Esophagus muscularis mucosa (tissue), 4 donors: Measurements from ENCODE around the gene ZNF438. TPM values are rescaled to one million over a fixed set of nuclear protein-coding genes. Genes with fewer than 3 reads are reported as not detected.

ENCODE experiments used
- DNase-seq: peaks from one replicate; pipeline ENCODE4 v3.0.0-alpha.2; 2017; ENCODE audit errors: extremely low spot score
- H3K27ac ChIP-seq, 4 donors: fragments of 200-600 bp; sonication (generic); replicated peaks in 1 of 4; 1 replicate in 3 of 4; 2 replicates in 1 of 4; pipeline ENCODE4 v1.5.1; 2016 to 2019; ENCODE audit warnings: mild to moderate bottlenecking in 1 of 4
- H3K27me3 ChIP-seq, 4 donors: fragments of 200-600 bp; sonication (generic); one replicate each; pipeline versions ENCODE4 v1.5.1 to v1.6.0; 2016 to 2019
- H3K36me3 ChIP-seq, 4 donors: fragments of 200-600 bp; sonication (generic); one replicate each; pipeline ENCODE4 v1.5.1; 2016 to 2019
- H3K4me1 ChIP-seq, 4 donors: fragments of 200-600 bp; sonication (generic); one replicate each; pipeline ENCODE4 v1.5.1; 2016 to 2019
- H3K4me3 ChIP-seq, 4 donors: fragments of 200-600 bp; sonication (generic); 1 replicate in 2 of 4; 2 replicates in 2 of 4; pipeline ENCODE4 v1.5.1; 2016 to 2019; ENCODE audit warnings: mild to moderate bottlenecking in 4 of 4, moderate library complexity in 1 of 4
- H3K9me3 ChIP-seq, 4 donors: fragments of 200-600 bp; sonication (generic); 1 replicate in 3 of 4; 2 replicates in 1 of 4; pipeline ENCODE4 v1.5.1; 2016 to 2019
- CTCF ChIP-seq, 3 experiments: fragments of 200-600 bp in 2 of 3; fragments of 450-650 bp in 1 of 3; sonication (generic) in 2 of 3; IDR thresholded peaks; one replicate each; pipeline ENCODE4 v1.5.1; 2017 to 2019; ENCODE audit warnings: antibody characterized with exemption in 3 of 3, mild to moderate bottlenecking in 2 of 3, moderate library complexity in 1 of 3
- EP300 ChIP-seq: sonication (generic); formaldehyde crosslinking; IDR thresholded peaks from one replicate; pipeline ENCODE4 v1.6.1; 2017; ENCODE audit warnings: antibody characterized with exemption
- POLR2A ChIP-seq: fragments of 450-650 bp; IDR thresholded peaks from one replicate; pipeline ENCODE4 v1.6.1; 2017; ENCODE audit warnings: antibody characterized with exemption, moderate library complexity, mild to moderate bottlenecking, low read depth
- POLR2AphosphoS5 ChIP-seq, 2 donors: sonication (generic); formaldehyde crosslinking; IDR thresholded peaks; one replicate each; pipeline ENCODE4 v1.6.1; 2017; ENCODE audit warnings: antibody characterized with exemption in 2 of 2
- WGBS: methylation state at CpG from one replicate; pipeline ENCODE4 v1.1.5; 2018; 5-methylcytosine and 5-hydroxymethylcytosine counted together
- intact Hi-C: fragments of 100-400 bp; cut with DNase I; formaldehyde crosslinking; loops from one replicate; pipeline ENCODE4 v1.15.1; 2023
- total RNA-seq, 4 donors: library from RNA; depleted of rRNA; stranded (reverse); fragments of >200 nt; gene quantifications; one replicate each; pipeline versions ENCODE4 v1.1.0 to v1.2.1, GENCODE V29; 2016

Gene ZNF438
- total RNA-seq, 4 donors from 2014 or later = 11.0 to 11.6 (median 11.3) TPM

DNA sequence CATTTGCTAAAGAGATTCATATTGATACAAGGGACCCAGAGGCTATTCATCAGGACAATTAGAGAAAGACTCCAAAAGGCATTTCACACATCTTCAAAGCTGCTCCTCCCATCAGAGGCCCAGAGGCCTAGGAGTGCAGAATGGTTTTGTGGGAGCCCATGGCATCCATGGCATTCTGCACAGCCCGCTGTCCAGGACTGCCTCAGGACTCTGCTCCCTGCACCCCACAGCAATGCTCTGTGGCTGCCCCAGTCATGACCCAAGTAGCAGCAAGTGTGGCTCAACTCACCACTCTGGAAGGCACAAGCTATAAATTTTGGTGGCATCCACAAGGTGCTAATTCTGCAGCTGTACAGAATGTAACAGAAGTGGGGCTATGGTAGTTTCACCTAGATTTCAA is 38.5 kb downstream of the ZNF438 start:
- H3K4me1 ChIP-seq = peaks cover 17 to 30% (median 24%) of the 10 kb centered on the region in 4 donors
- no peak overlapping the region for H3K27ac ChIP-seq
- intact Hi-C loops = no loop called here
- no peak overlapping the region for H3K4me3 ChIP-seq
- no peak for TF ChIP-seq POLR2A
- TF ChIP-seq CTCF (IDR thresholded peaks at IDR 0.05) = no peak
- TF ChIP-seq POLR2AphosphoS5 (IDR thresholded peaks at IDR 0.05) = no peak
- no peak for TF ChIP-seq EP300
- H3K36me3 ChIP-seq = no peaks in the 10 kb centered on the region
- no peaks in the 10 kb centered on the region for H3K27me3 ChIP-seq
- DNase-seq = no peak
- WGBS = 75% methylated on average over 1 of the region's 1 CpG
- peaks cover 0 to 10% (median 0%) of the 10 kb centered on the region in 4 donors for H3K9me3 ChIP-seq

GRCh38 chr10:30992681-30993080 is 39.0 kb downstream of the ZNF438 start:
- Histone ChIP-seq H3K27ac (peak overlapping the region in 1 of 4 donors; percentile 5), H3K27me3 (no peaks in the 10 kb centered on the region), H3K4me1 (peaks cover 17 to 27% (median 25%) of the 10 kb centered on the region in 4 donors), H3K36me3 (no peaks in the 10 kb centered on the region), H3K4me3 (no peak overlapping the region), H3K9me3 (peaks cover 0 to 10% (median 0%) of the 10 kb centered on the region in 4 donors)
- TF ChIP-seq CTCF (IDR thresholded peaks at IDR 0.05) (no peak), EP300 (no peak), POLR2AphosphoS5 (IDR thresholded peaks at IDR 0.05) (no peak), POLR2A (no peak)
- no peak for DNase-seq
- WGBS = 65% methylated on average over 4 of the region's 4 CpGs
- intact Hi-C loops = no loop called here

DNA sequence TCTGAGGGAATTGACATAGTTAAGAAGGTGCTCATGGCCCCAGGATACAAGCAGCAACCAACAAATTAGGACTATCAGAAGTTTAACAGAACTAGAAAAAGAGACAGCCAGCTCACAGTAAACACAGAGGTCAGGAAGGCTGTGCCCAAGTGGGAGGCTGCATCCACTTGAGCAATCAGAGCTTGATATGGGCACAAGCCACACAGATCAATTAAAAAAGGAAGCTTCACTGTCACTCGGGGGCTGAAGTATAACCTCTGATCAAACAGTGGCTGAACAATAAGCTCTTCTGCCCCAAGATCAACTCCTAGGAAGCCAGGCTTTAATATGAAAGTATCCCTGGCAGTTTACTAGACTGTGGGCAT is 40.0 kb downstream of the ZNF438 start:
- Histone ChIP-seq H3K9me3 (peaks cover 0 to 10% (median 0%) of the 10 kb centered on the region in 4 donors), H3K4me1 (peaks cover 18 to 31% (median 25%) of the 10 kb centered on the region in 4 donors), H3K4me3 (no peak overlapping the region), H3K27me3 (no peaks in the 10 kb centered on the region), H3K27ac (no peak overlapping the region), H3K36me3 (no peaks in the 10 kb centered on the region)
- no peak for DNase-seq
- whole genome bisulfite sequencing = 83% methylated on average over 1 of the region's 1 CpG
- intact Hi-C loops = no loop called here
- TF ChIP-seq POLR2AphosphoS5 (IDR thresholded peaks at IDR 0.05) (no peak), EP300 (no peak), POLR2A (no peak), CTCF (IDR thresholded peaks at IDR 0.05) (no peak)

DNA sequence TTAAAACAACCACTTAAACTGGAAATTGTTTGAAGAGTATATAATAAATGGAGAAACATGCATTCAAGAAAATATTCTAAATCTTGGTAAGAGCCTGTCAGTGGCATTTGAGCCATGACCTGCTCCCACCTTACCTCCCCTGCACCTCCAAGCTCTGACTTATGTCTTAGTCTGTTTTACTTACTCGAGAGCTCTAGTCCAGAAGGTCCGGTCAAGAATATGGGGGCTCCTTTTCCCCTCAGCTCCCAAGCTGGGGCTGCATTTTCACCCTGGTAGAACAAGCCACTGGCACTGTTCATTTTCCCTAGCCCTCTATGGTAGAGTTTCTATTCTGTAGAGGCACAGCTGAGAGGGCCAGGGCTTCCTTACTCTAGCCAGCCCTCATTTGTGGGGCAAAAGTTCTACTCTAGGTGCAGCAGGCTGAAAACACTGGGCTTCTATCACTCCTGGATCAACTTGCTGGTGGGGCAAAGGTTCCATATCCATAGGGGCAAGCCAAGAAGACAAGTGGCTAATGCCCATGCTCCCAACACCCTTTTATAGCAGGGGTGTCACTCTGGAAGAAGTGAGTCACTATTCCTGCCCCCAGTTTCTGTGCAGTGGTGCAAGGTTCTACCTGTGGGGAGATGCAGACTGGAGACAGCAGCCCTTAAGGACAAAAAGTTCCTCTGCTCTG is 40.6 kb downstream of the ZNF438 start:
- peaks cover 0 to 10% (median 0%) of the 10 kb centered on the region in 4 donors for H3K9me3 ChIP-seq
- TF ChIP-seq POLR2AphosphoS5 (IDR thresholded peaks at IDR 0.05) (no peak), POLR2A (no peak), EP300 (no peak), CTCF (IDR thresholded peaks at IDR 0.05) (no peak)
- H3K27me3 ChIP-seq = no peaks in the 10 kb centered on the region
- no peak overlapping the region for H3K4me3 ChIP-seq
- H3K27ac ChIP-seq = no peak overlapping the region
- DNase-seq = no peak
- intact Hi-C loops = no loop called here
- peaks cover 23 to 36% (median 26%) of the 10 kb centered on the region in 4 donors for H3K4me1 ChIP-seq
- WGBS = 97% methylated on average over 2 of the region's 2 CpGs
- no peaks in the 10 kb centered on the region for H3K36me3 ChIP-seq
